MM.1S (cell line): ENCODE data around the gene CLCA2.

Experiments
- DNase-seq: peaks from one replicate; pipeline ENCODE4 v3.0.0-alpha.2; 2015
- H2AFZ ChIP-seq: fragments of 300-600 bp; sonication (generic); 2 replicates; pipeline ENCODE4 v1.6.0; 2016; ENCODE audit warnings: antibody characterized with exemption, low read length
- H3F3A ChIP-seq: fragments of 300-600 bp; sonication (generic); 2 replicates; pipeline ENCODE4 v1.6.1; 2016; ENCODE audit warnings: mild to moderate bottlenecking, antibody characterized with exemption, low read length, moderate library complexity, mixed read lengths; ENCODE audit not compliant: insufficient read depth
- H3K27ac ChIP-seq: fragments of 300-600 bp; sonication (generic); 2 replicates; pipeline ENCODE4 v1.5.1; 2016; ENCODE audit warnings: mild to moderate bottlenecking, low read length
- H3K27me3 ChIP-seq: fragments of 300-600 bp; sonication (generic); replicated peaks from 2 replicates; pipeline ENCODE4 v1.6.0; 2016; ENCODE audit warnings: low read length; ENCODE audit not compliant: insufficient read depth
- H3K36me3 ChIP-seq: fragments of 300-600 bp; sonication (generic); replicated peaks from 2 replicates; pipeline ENCODE4 v1.6.1; 2016; ENCODE audit warnings: mild to moderate bottlenecking, low read length, mixed read lengths; ENCODE audit not compliant: insufficient read depth
- H3K4me1 ChIP-seq: fragments of 300-600 bp; sonication (generic); 2 replicates; pipeline ENCODE4 v1.6.1; 2016; ENCODE audit warnings: low read length, mixed read lengths
- H3K4me2 ChIP-seq: fragments of 300-600 bp; sonication (generic); 2 replicates; pipeline ENCODE4 v1.6.0; 2016; ENCODE audit warnings: low read depth, low read length
- H3K4me3 ChIP-seq: fragments of 300-600 bp; sonication (generic); 2 replicates; pipeline ENCODE4 v1.5.1; 2016; ENCODE audit warnings: low read length, mixed read lengths
- H3K79me2 ChIP-seq: fragments of 300-600 bp; sonication (generic); 2 replicates; pipeline ENCODE4 v1.6.1; 2016; ENCODE audit warnings: mixed run types, low read length, mixed read lengths
- H3K9ac ChIP-seq: fragments of 300-600 bp; sonication (generic); 2 replicates; pipeline ENCODE4 v1.6.1; 2016; ENCODE audit warnings: low read length, mixed read lengths
- H3K9me2 ChIP-seq: fragments of 300-600 bp; sonication (generic); replicated peaks from 2 replicates; pipeline ENCODE4 v1.6.1; 2016; ENCODE audit warnings: mild to moderate bottlenecking, low read length, mixed read lengths; ENCODE audit not compliant: insufficient read depth
- H3K9me3 ChIP-seq: fragments of 300-600 bp; sonication (generic); replicated peaks from 2 replicates; pipeline ENCODE4 v1.6.1; 2016; ENCODE audit warnings: mild to moderate bottlenecking, low read length, mixed read lengths; ENCODE audit not compliant: insufficient read depth
- H4K20me1 ChIP-seq: fragments of 300-600 bp; sonication (generic); 2 replicates; pipeline ENCODE4 v1.6.1; 2016; ENCODE audit warnings: mild to moderate bottlenecking, low read length, moderate library complexity, mixed read lengths; ENCODE audit not compliant: insufficient read depth
- EZH2 ChIP-seq: fragments of 300-600 bp; sonication (generic); optimal IDR thresholded peaks from 2 replicates; pipeline ENCODE3; 2017; ENCODE audit warnings: low read depth, mild to moderate bottlenecking, antibody characterized with exemption, low read length, mixed read lengths
- EZH2phosphoT487 ChIP-seq: fragments of 300-600 bp; sonication (generic); IDR thresholded peaks from 2 replicates; pipeline ENCODE4 v1.6.1; 2018; ENCODE audit warnings: antibody characterized with exemption, low read length
- TF ChIP-seq, protein P1 (sequence below): fragments of 300-600 bp; sonication (generic); IDR thresholded peaks from 2 replicates; pipeline ENCODE4 v1.5.1; 2016; ENCODE audit warnings: antibody characterized with exemption, low read length, mixed read lengths

CLCA2 gene

GRCh38 chr1:86434059-86434458 lies 10.1 kb downstream of the CLCA2 start:
- H3K27me3 ChIP-seq: no peaks in the 10 kb centered on the region
- H3K9ac ChIP-seq: no peak overlapping the region

GRCh38 chr1:86435327-86435726 lies 11.4 kb downstream of the CLCA2 start:
- DNase-seq: no peak
- Histone ChIP-seq H3F3A (no peaks in the 10 kb centered on the region), H3K79me2 (no peaks in the 10 kb centered on the region), H3K9ac (no peak overlapping the region), H3K9me2 (no peaks in the 10 kb centered on the region), H3K27ac (no peak overlapping the region), H3K9me3 (no peaks in the 10 kb centered on the region), H3K4me1 (no peaks in the 10 kb centered on the region), H4K20me1 (no peaks in the 10 kb centered on the region), H3K4me3 (no peak overlapping the region), H3K4me2 (no peak overlapping the region), H2AFZ (no peak overlapping the region), H3K27me3 (no peaks in the 10 kb centered on the region), H3K36me3 (no peaks in the 10 kb centered on the region)
- TF ChIP-seq EZH2phosphoT487 (no peak), EZH2 (no peak)
- TF ChIP-seq, protein P1, sequence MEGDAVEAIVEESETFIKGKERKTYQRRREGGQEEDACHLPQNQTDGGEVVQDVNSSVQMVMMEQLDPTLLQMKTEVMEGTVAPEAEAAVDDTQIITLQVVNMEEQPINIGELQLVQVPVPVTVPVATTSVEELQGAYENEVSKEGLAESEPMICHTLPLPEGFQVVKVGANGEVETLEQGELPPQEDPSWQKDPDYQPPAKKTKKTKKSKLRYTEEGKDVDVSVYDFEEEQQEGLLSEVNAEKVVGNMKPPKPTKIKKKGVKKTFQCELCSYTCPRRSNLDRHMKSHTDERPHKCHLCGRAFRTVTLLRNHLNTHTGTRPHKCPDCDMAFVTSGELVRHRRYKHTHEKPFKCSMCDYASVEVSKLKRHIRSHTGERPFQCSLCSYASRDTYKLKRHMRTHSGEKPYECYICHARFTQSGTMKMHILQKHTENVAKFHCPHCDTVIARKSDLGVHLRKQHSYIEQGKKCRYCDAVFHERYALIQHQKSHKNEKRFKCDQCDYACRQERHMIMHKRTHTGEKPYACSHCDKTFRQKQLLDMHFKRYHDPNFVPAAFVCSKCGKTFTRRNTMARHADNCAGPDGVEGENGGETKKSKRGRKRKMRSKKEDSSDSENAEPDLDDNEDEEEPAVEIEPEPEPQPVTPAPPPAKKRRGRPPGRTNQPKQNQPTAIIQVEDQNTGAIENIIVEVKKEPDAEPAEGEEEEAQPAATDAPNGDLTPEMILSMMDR: no peak

More at GRCh38 chr1:86434059-86434458, 10.1 kb downstream of the CLCA2 start:
- Histone ChIP-seq H4K20me1 (no peaks in the 10 kb centered on the region), H3K36me3 (no peaks in the 10 kb centered on the region), H3K4me3 (no peak overlapping the region), H3K4me1 (no peaks in the 10 kb centered on the region), H3K9me3 (no peaks in the 10 kb centered on the region), H3K79me2 (no peaks in the 10 kb centered on the region), H2AFZ (no peak overlapping the region), H3K27ac (no peak overlapping the region), H3K9me2 (no peaks in the 10 kb centered on the region), H3F3A (no peaks in the 10 kb centered on the region), H3K4me2 (no peak overlapping the region)
- TF ChIP-seq, protein P1: no peak
- TF ChIP-seq EZH2 (no peak), EZH2phosphoT487 (no peak)
- no peak for DNase-seq

- no peaks in the 10 kb centered on the region for H4K20me1 ChIP-seq
- H3K4me3 ChIP-seq: no peak overlapping the region
- no peak overlapping the region for H2AFZ ChIP-seq
- no peaks in the 10 kb centered on the region for H3K79me2 ChIP-seq
- no peak for DNase-seq
- no peak overlapping the region for H3K4me2 ChIP-seq
- peaks cover 1% of the 10 kb centered on the region; the same call in 1 of the 2 replicates for H3K4me1 ChIP-seq
- no peaks in the 10 kb centered on the region for H3F3A ChIP-seq
- no peak overlapping the region for H3K27ac ChIP-seq
- H3K27me3 ChIP-seq: no peaks in the 10 kb centered on the region
- no peaks in the 10 kb centered on the region for H3K9me3 ChIP-seq
- H3K36me3 ChIP-seq: no peaks in the 10 kb centered on the region
- H3K9me2 ChIP-seq: no peaks in the 10 kb centered on the region
- H3K9ac ChIP-seq: no peak overlapping the region
- TF ChIP-seq, protein P1: no peak
- TF ChIP-seq EZH2 (no peak), EZH2phosphoT487 (no peak)
Observed at GRCh38 chr1:86436041-86436440, 12.1 kb downstream of the CLCA2 start.
